Measurements from ENCODE around the gene EPHB3. TPM values are rescaled to one million over a fixed set of nuclear protein-coding genes. Genes with fewer than 3 reads are reported as not detected.
"Not testable (repeated sequence)": the region's sequence is repeated elsewhere in the genome, so short reads cannot be mapped to it uniquely, and the experiment has no call there.

The EPHB3 gene
- total RNA-seq, 2 experiments from 2014 or later = 0.12 to 0.22 TPM

- POLR2A ChIA-PET = no interaction called here
- Mint-ChIP-seq H3K9me3 (no peaks in the 10 kb centered on the region), H3K4me1 (peaks cover 10% of the 10 kb centered on the region), H3K27ac (no peak overlapping the region), H3K27me3 (peaks cover 63% of the 10 kb centered on the region), H3K4me3 (no peak overlapping the region), H3K36me3 (ENCODE audit: low read depth) (no peaks in the 10 kb centered on the region)
- no peak for DNase-seq
- CTCF ChIA-PET = interaction anchor here (0.5 to 1.4 kb wide), 6 partner anchors 10 to 338 kb away, joined by 3 to 5 read pairs (median 4); no protein-coding TSS in a partner anchor
Measured at GRCh38 chr3:184602372-184603150, 41.0 kb downstream of the EPHB3 start.

- DNase-seq = no peak
- ChIA-PET POLR2A (no interaction called here), CTCF (interaction anchor here (0.5 to 1.4 kb wide), 6 partner anchors 11 to 337 kb away, joined by 3 to 5 read pairs (median 4); no protein-coding TSS in a partner anchor)
- Mint-ChIP-seq H3K4me1 (peaks cover 17% of the 10 kb centered on the region), H3K27me3 (peaks cover 67% of the 10 kb centered on the region), H3K36me3 (ENCODE audit: low read depth) (no peaks in the 10 kb centered on the region), H3K4me3 (no peak overlapping the region), H3K9me3 (no peaks in the 10 kb centered on the region), H3K27ac (no peak overlapping the region)
Measured at GRCh38 chr3:184603151-184604030, 41.8 kb downstream of the EPHB3 start.

- CTCF ChIA-PET = interaction anchor here (1.2 to 1.4 kb wide), 3 partner anchors 25 to 336 kb away, joined by 3 to 5 read pairs (median 4); no protein-coding TSS in a partner anchor
- no peak overlapping the region for H3K4me3 Mint-ChIP-seq
Measured at GRCh38 chr3:184604039-184604601, 42.5 kb downstream of the EPHB3 start.

GRCh38 chr3:184604615-184605290 is 43.2 kb downstream of the EPHB3 start:
- Mint-ChIP-seq H3K9me3 (no peaks in the 10 kb centered on the region), H3K27me3 (peaks cover 69% of the 10 kb centered on the region), H3K4me3 (no peak overlapping the region), H3K4me1 (peaks cover 21% of the 10 kb centered on the region), H3K27ac (no peak overlapping the region), H3K36me3 (ENCODE audit: low read depth) (no peaks in the 10 kb centered on the region)
- DNase-seq = no peak
- ChIA-PET CTCF (no interaction called here), POLR2A (no interaction called here)

More at GRCh38 chr3:184604039-184604601, 42.5 kb downstream of the EPHB3 start:
- Mint-ChIP-seq H3K9me3 (no peaks in the 10 kb centered on the region), H3K36me3 (ENCODE audit: low read depth) (no peaks in the 10 kb centered on the region), H3K27me3 (peaks cover 68% of the 10 kb centered on the region), H3K4me1 (peaks cover 21% of the 10 kb centered on the region), H3K27ac (no peak overlapping the region)
- no peak for DNase-seq
- POLR2A ChIA-PET = no interaction called here

- Mint-ChIP-seq H3K27ac (no peak overlapping the region), H3K27me3 (peaks cover 45% of the 10 kb centered on the region), H3K36me3 (ENCODE audit: low read depth) (no peaks in the 10 kb centered on the region), H3K4me1 (peaks cover 16% of the 10 kb centered on the region), H3K9me3 (no peaks in the 10 kb centered on the region), H3K4me3 (no peak overlapping the region)
- no peak for DNase-seq
- ChIA-PET POLR2A (no interaction called here), CTCF (no interaction called here)
Measured at GRCh38 chr3:184608209-184608608, 46.6 kb downstream of the EPHB3 start.

GRCh38 chr3:184609476-184610244 is 48.1 kb downstream of the EPHB3 start:
- DNase-seq = no peak
- ChIA-PET CTCF (interaction anchor here (1.1 kb wide), 1 partner anchor 194 kb away, joined by 3 read pairs; no protein-coding TSS in a partner anchor), POLR2A (no interaction called here)
- peaks cover 13% of the 10 kb centered on the region for H3K4me1 Mint-ChIP-seq
- no peak overlapping the region for H3K4me3 Mint-ChIP-seq
- H3K27me3 Mint-ChIP-seq = peaks cover 38% of the 10 kb centered on the region
- H3K27ac Mint-ChIP-seq = no peak overlapping the region
- H3K36me3 Mint-ChIP-seq (ENCODE audit: low read depth) = no peaks in the 10 kb centered on the region
- H3K9me3 Mint-ChIP-seq = no peaks in the 10 kb centered on the region

- no peak for DNase-seq
- H3K4me1 Mint-ChIP-seq = peaks cover 13% of the 10 kb centered on the region
- no peaks in the 10 kb centered on the region for H3K36me3 Mint-ChIP-seq (ENCODE audit: low read depth)
- CTCF ChIA-PET = interaction anchor here (0.6 to 1.1 kb wide), 2 partner anchors 46 to 194 kb away, joined by 3 read pairs; no protein-coding TSS in a partner anchor
- H3K4me3 Mint-ChIP-seq = no peak overlapping the region
- H3K9me3 Mint-ChIP-seq = no peaks in the 10 kb centered on the region
- H3K27ac Mint-ChIP-seq = no peak overlapping the region
- POLR2A ChIA-PET = no interaction called here
- H3K27me3 Mint-ChIP-seq = peaks cover 35% of the 10 kb centered on the region
Measured at GRCh38 chr3:184610245-184610871, 48.8 kb downstream of the EPHB3 start.

GRCh38 chr3:184611607-184612281 is 50.2 kb downstream of the EPHB3 start:
- H3K9me3 Mint-ChIP-seq = no peaks in the 10 kb centered on the region
- no peaks in the 10 kb centered on the region for H3K36me3 Mint-ChIP-seq (ENCODE audit: low read depth)
- H3K4me1 Mint-ChIP-seq = peaks cover 13% of the 10 kb centered on the region
- no peak overlapping the region for H3K4me3 Mint-ChIP-seq
- CTCF ChIA-PET = interaction anchor here (0.6 to 1.5 kb wide), 2 partner anchors 50 to 51 kb away, joined by 3 read pairs; partner anchors contain the start of gene EPHB3
- DNase-seq = no peak
- no peak overlapping the region for H3K27ac Mint-ChIP-seq
- peaks cover 34% of the 10 kb centered on the region for H3K27me3 Mint-ChIP-seq
- POLR2A ChIA-PET = no interaction called here

GRCh38 chr3:184615396-184615795 is 53.8 kb downstream of the EPHB3 start:
- peak overlapping the region; percentile 80 for H3K27ac Mint-ChIP-seq
- H3K9me3 Mint-ChIP-seq = no peaks in the 10 kb centered on the region
- no peak overlapping the region for H3K4me3 Mint-ChIP-seq
- peaks cover 12% of the 10 kb centered on the region for H3K4me1 Mint-ChIP-seq
- H3K27me3 Mint-ChIP-seq = peaks cover 27% of the 10 kb centered on the region
- H3K36me3 Mint-ChIP-seq (ENCODE audit: low read depth) = no peaks in the 10 kb centered on the region
- DNase-seq = no peak
- CTCF ChIA-PET = no interaction called here
- POLR2A ChIA-PET = no interaction called here

- H3K4me1 Mint-ChIP-seq = peaks cover 12% of the 10 kb centered on the region
- POLR2A ChIA-PET = no interaction called here
- peaks cover 25% of the 10 kb centered on the region for H3K27me3 Mint-ChIP-seq
- CTCF ChIA-PET = no interaction called here
- DNase-seq = no peak
- no peaks in the 10 kb centered on the region for H3K36me3 Mint-ChIP-seq (ENCODE audit: low read depth)
- H3K4me3 Mint-ChIP-seq = no peak overlapping the region
- no peaks in the 10 kb centered on the region for H3K9me3 Mint-ChIP-seq
- no peak overlapping the region for H3K27ac Mint-ChIP-seq
Measured at GRCh38 chr3:184616436-184616835, 54.9 kb downstream of the EPHB3 start.

- peaks cover 25% of the 10 kb centered on the region for H3K27me3 Mint-ChIP-seq
- DNase-seq; CTCF ChIA-PET; H3K4me3 Mint-ChIP-seq; H3K27ac Mint-ChIP-seq; H3K36me3 Mint-ChIP-seq (ENCODE audit: low read depth); POLR2A ChIA-PET; H3K9me3 Mint-ChIP-seq: not testable (repeated sequence)
- peaks cover 12% of the 10 kb centered on the region for H3K4me1 Mint-ChIP-seq
Measured at GRCh38 chr3:184617306-184617705, 55.7 kb downstream of the EPHB3 start.
